HepG2 (cell line): ENCODE results near the gene FILIP1. TPM values are rescaled to one million over a fixed set of nuclear protein-coding genes. Genes with fewer than 3 reads are reported as not detected.

Experiments used
- ATAC-seq: fragments of 200-7000 bp; cut with Tn5 transposase; 3 replicates; pipeline ENCODE4 v1.9.1; 2020; ENCODE audit warnings: mild to moderate bottlenecking, moderate library complexity
- BruUV-seq: library from RNA; stranded (reverse); fragments of 400-500 nt; replicated peaks from 2 replicates; lab custom pipeline; 2021; lab: Mats Ljungman, UMichigan
- CTCF ChIA-PET: fragments of 300-600 bp; formaldehyde crosslinking; extraction: SDS; loops from one replicate; lab custom pipeline; 2021; ENCODE audit warnings: low total read pairs, inconsistent platforms, low intra/inter-chr PET ratio; lab: Yijun Ruan, JAX
- POLR2A ChIA-PET: fragments of 350-600 bp; sonication (Branson Sonifier 250); formaldehyde crosslinking; loops from one replicate; lab custom pipeline; 2020; ENCODE audit warnings: antibody characterized with exemption, inconsistent platforms; lab: Yijun Ruan, JAX
- DNase-seq: peaks from one replicate; pipeline ENCODE4 v3.0.0-alpha.2; 2015; ENCODE audit warnings: low spot score
- FAIRE-seq: peaks from 3 replicates; lab custom pipeline; 2011; peaks lifted over from hg19 to GRCh38; lab: Jason Lieb, UNC
- H2AFZ ChIP-seq: one replicate; pipeline ENCODE4 v1.6.1; 2011; ENCODE audit warnings: low read length, inconsistent platforms
- H3K27ac ChIP-seq: fragments of 300-600 bp; 3 replicates; pipeline ENCODE4 v1.8.0; 2011; ENCODE audit warnings: mixed run types, mild to moderate bottlenecking, mixed read lengths, low read length, inconsistent platforms; ENCODE audit not compliant: insufficient read depth; ENCODE audit errors: extremely low read length
- H3K27me3 ChIP-seq, 2 experiments: fragments of 200-600 bp in 1 of 2; 2 replicates in 1 of 2; 3 replicates in 1 of 2; pipeline versions ENCODE4 v1.6.0 to v1.8.0; 2011; ENCODE audit warnings: low read length in 2 of 2, mild to moderate bottlenecking in 2 of 2, moderate library complexity in 2 of 2, inconsistent platforms in 1 of 2; ENCODE audit not compliant: insufficient read depth in 2 of 2, control insufficient read depth in 1 of 2
- H3K36me3 ChIP-seq, 2 experiments: fragments of 200-600 bp in 1 of 2; replicated peaks in 1 of 2; 2 replicates in 1 of 2; 3 replicates in 1 of 2; pipeline versions ENCODE4 v1.5.1 to v1.8.0; 2011; ENCODE audit warnings: low read length in 2 of 2, inconsistent platforms in 1 of 2; ENCODE audit not compliant: insufficient read depth in 2 of 2, control insufficient read depth in 1 of 2
- H3K4me1 ChIP-seq: 2 replicates; pipeline ENCODE4 v1.5.1; 2012; ENCODE audit warnings: low read length, inconsistent platforms; ENCODE audit not compliant: insufficient read depth
- H3K4me2 ChIP-seq: 2 replicates; pipeline ENCODE4 v1.6.0; 2011; ENCODE audit warnings: low read depth, low read length, inconsistent platforms
- H3K4me3 ChIP-seq, 3 experiments: fragments of 200-600 bp in 1 of 3; sonication (generic), shearing (Covaris generic) in 1 of 3; replicated peaks in 1 of 3; 2 replicates each; pipeline ENCODE4 v1.5.1; 2011 to 2016; ENCODE audit warnings: low read length in 3 of 3, inconsistent platforms in 2 of 3, low read depth in 2 of 3, mild to moderate bottlenecking in 2 of 3, control low read depth in 1 of 3, mixed read lengths in 1 of 3; ENCODE audit not compliant: insufficient read depth in 1 of 3
- H3K79me2 ChIP-seq: one replicate; pipeline ENCODE4 v1.6.1; 2011; ENCODE audit warnings: low read length, inconsistent platforms; ENCODE audit not compliant: insufficient read depth
- H3K9ac ChIP-seq: 2 replicates; pipeline ENCODE4 v1.6.0; 2011; ENCODE audit warnings: mild to moderate bottlenecking, low read depth, low read length, inconsistent platforms; ENCODE audit not compliant: insufficient read depth
- H3K9me3 ChIP-seq: 2 replicates; pipeline ENCODE4 v1.5.1; 2012; ENCODE audit warnings: mild to moderate bottlenecking, low read length
- H4K20me1 ChIP-seq: 2 replicates; pipeline ENCODE4 v1.6.0; 2011; ENCODE audit warnings: inconsistent platforms, mild to moderate bottlenecking, low read length, moderate library complexity; ENCODE audit not compliant: insufficient read depth
- FOXO1 ChIP-seq: sonication (generic); formaldehyde crosslinking; IDR thresholded peaks from 2 replicates; pipeline ENCODE4 v1.4.0; 2020; ENCODE audit warnings: missing genetic modification reagents
- HNRNPH1 ChIP-seq: fragments of 200-400 bp; formaldehyde crosslinking; optimal IDR thresholded peaks from 2 replicates; pipeline ENCODE3; 2017; ENCODE audit warnings: mild to moderate bottlenecking, low read depth, low read length
- MATR3 ChIP-seq: sonication (generic); formaldehyde crosslinking; IDR thresholded peaks from 2 replicates; pipeline ENCODE4 v1.4.0; 2020; ENCODE audit warnings: missing genetic modification reagents
- RFX3 ChIP-seq: IDR thresholded peaks from 2 replicates; pipeline ENCODE4 v1.6.1; 2016; ENCODE audit warnings: missing biosample characterization, missing genetic modification reagents
- SKI ChIP-seq: fragments of 450-650 bp; IDR thresholded peaks from one replicate; pipeline ENCODE4 v1.6.1; 2018; ENCODE audit warnings: mild to moderate bottlenecking; ENCODE audit not compliant: partially characterized antibody
- ZNF646 ChIP-seq: sonication (generic); formaldehyde crosslinking; IDR thresholded peaks from 2 replicates; pipeline ENCODE4 v1.9.0; 2021; ENCODE audit warnings: mild to moderate bottlenecking, missing genetic modification reagents
- ZNF691 ChIP-seq: sonication (generic); formaldehyde crosslinking; IDR thresholded peaks from 2 replicates; pipeline ENCODE4 v1.4.0; 2020; ENCODE audit warnings: missing genetic modification reagents, low read depth, mild to moderate bottlenecking, borderline replicate concordance
- ZNF777 ChIP-seq: sonication (generic); formaldehyde crosslinking; IDR thresholded peaks from 2 replicates; pipeline ENCODE4 v1.4.0; 2020; ENCODE audit warnings: missing genetic modification reagents
- WGBS: methylation state at CpG from one replicate; pipeline ENCODE4 v1.1.6; 2017; ENCODE audit warnings: low lambda C conversion rate; 5-methylcytosine and 5-hydroxymethylcytosine counted together
- in situ Hi-C: cut with HindIII; loops from 2 replicates; pipeline ENCODE4 v1.10.0; 2017; ENCODE audit warnings: low pct_unique_long_range_greater_than_20kb; ENCODE audit not compliant: extremely low pct_ligation_motif_present
- intact Hi-C: fragments of 100-400 bp; cut with micrococcal nuclease; formaldehyde crosslinking; loops from one replicate; pipeline ENCODE4 v1.10.0; 2022; ENCODE audit not compliant: unreplicated experiment
- polyA plus RNA-seq, 8 experiments: library from polyadenylated mRNA; depleted of rRNA in 3 of 8; stranded (reverse) in 7 of 8; unstranded in 1 of 8; fragments of >200 nt; fragmentation: Illumina TruSeq in 4 of 8; extraction: Trizol in 4 of 8; gene quantifications; 2 replicates each; pipeline versions ENCODE4 v1.2.1 to v1.2.3, GENCODE V29; 2011 to 2016; ENCODE audit warnings: low read depth in 4 of 8, missing spikeins in 1 of 8, mixed read lengths in 1 of 8; ENCODE audit not compliant: insufficient read depth in 1 of 8
- total RNA-seq, 5 experiments: library from RNA; depleted of rRNA; stranded (reverse); fragments of >200 nt; fragmentation: Illumina TruSeq; extraction: Trizol; gene quantifications; 2 replicates each; pipeline ENCODE4 v1.2.3, GENCODE V29; 2016; ENCODE audit warnings: low read depth in 1 of 5

Gene FILIP1
- total and polyA plus RNA-seq, 2 of the 13 experiments (the other 11 are each of a cell fraction or from before 2014, with no cell fraction given) = not detected

GRCh38 chr6:75438442-75439116 lies 55.0 kb downstream of the FILIP1 start:
- in situ Hi-C loops = no loop called here
- no peaks in the 10 kb centered on the region for H3K79me2 ChIP-seq
- H3K27ac ChIP-seq = no peak overlapping the region
- no peaks in the 10 kb centered on the region for H3K4me1 ChIP-seq
- no peak for TF ChIP-seq ZNF777 (CRISPR knock-in tag)
- TF ChIP-seq, all 625 proteins: peak for 0
- H3K4me2 ChIP-seq = no peak overlapping the region
- no peak for DNase-seq
- no peak for ATAC-seq
- ChIA-PET POLR2A (no interaction called here), CTCF (no interaction called here)
- no peak for FAIRE-seq
- no peak overlapping the region for H3K9ac ChIP-seq
- H3K27me3 ChIP-seq = no peaks in the 10 kb centered on the region
- no peaks in the 10 kb centered on the region for H3K36me3 ChIP-seq
- H2AFZ ChIP-seq = no peak overlapping the region
- no TSS peak for BruUV-seq
- no peaks in the 10 kb centered on the region for H4K20me1 ChIP-seq
- H3K4me3 ChIP-seq = no peak overlapping the region
- intact Hi-C loops = no loop called here
- H3K9me3 ChIP-seq = no peaks in the 10 kb centered on the region
- 31% methylated on average over 2 of the region's 2 CpGs for WGBS

- H3K4me1 ChIP-seq = no peaks in the 10 kb centered on the region
- ChIA-PET POLR2A (no interaction called here), CTCF (no interaction called here)
- no peaks in the 10 kb centered on the region for H3K27me3 ChIP-seq
- no peaks in the 10 kb centered on the region for H3K36me3 ChIP-seq
- H3K4me3 ChIP-seq = no peak overlapping the region
- 93% methylated on average over 1 of the region's 1 CpG for WGBS
- H4K20me1 ChIP-seq = no peaks in the 10 kb centered on the region
- ATAC-seq = no peak
- BruUV-seq = no TSS peak
- DNase-seq = no peak
- no peaks in the 10 kb centered on the region for H3K79me2 ChIP-seq
- in situ Hi-C loops (no loop called here), intact Hi-C loops (no loop called here)
- H3K4me2 ChIP-seq = no peak overlapping the region
- FAIRE-seq = no peak
- no peak overlapping the region for H3K9ac ChIP-seq
- H3K27ac ChIP-seq = no peak overlapping the region
- no peaks in the 10 kb centered on the region for H3K9me3 ChIP-seq
- no peak overlapping the region for H2AFZ ChIP-seq
- TF ChIP-seq ZNF691 (no peak), RFX3 (CRISPR knock-in tag) (no peak), FOXO1 (CRISPR knock-in tag) (no peak), SKI (no peak), ZNF646 (CRISPR knock-in tag) (no peak), HNRNPH1 (no peak), MATR3 (no peak)
These were observed 55.6 kb downstream of the FILIP1 start for GRCh38 chr6:75438013-75438431.
